Neural cell (in vitro differentiated cells): ENCODE measurements around the gene GPR143. TPM values are rescaled to one million over a fixed set of nuclear protein-coding genes. Genes with fewer than 3 reads are reported as not detected.

Experiments used
- H2AFZ ChIP-seq: fragments of 200-600, 300-800 bp; sonication (generic), shearing (Covaris generic); 2 replicates; pipeline ENCODE4 v1.6.0; 2014; ENCODE audit warnings: low read depth, mild to moderate bottlenecking, antibody characterized with exemption, low read length, moderate library complexity
- H3F3A ChIP-seq: fragments of 200-600 bp; shearing (Covaris generic); 2 replicates; pipeline ENCODE4 v1.6.1; 2016; ENCODE audit warnings: mild to moderate bottlenecking, moderate library complexity, mixed read lengths, antibody characterized with exemption, low read length; ENCODE audit not compliant: insufficient read depth, poor library complexity, severe bottlenecking
- H3K27ac ChIP-seq: fragments of 200-600, 300-800 bp; sonication (generic), shearing (Covaris generic); 2 replicates; pipeline ENCODE4 v1.5.1; 2014; ENCODE audit warnings: mild to moderate bottlenecking, low read length, moderate library complexity
- H3K27me3 ChIP-seq: fragments of 300-800, 200-600 bp; sonication (generic), shearing (Covaris generic); 2 replicates; pipeline ENCODE4 v1.6.0; 2014; ENCODE audit warnings: mild to moderate bottlenecking, low read depth, low read length, moderate library complexity; ENCODE audit not compliant: insufficient read depth
- H3K36me3 ChIP-seq: fragments of 300-800, 200-600 bp; sonication (generic), shearing (Covaris generic); 2 replicates; pipeline ENCODE4 v1.5.1; 2014; ENCODE audit warnings: mild to moderate bottlenecking, antibody characterized with exemption, low read length, moderate library complexity; ENCODE audit not compliant: insufficient read depth
- H3K4me2 ChIP-seq: fragments of 300-800, 200-600 bp; sonication (generic), shearing (Covaris generic); 2 replicates; pipeline ENCODE4 v1.6.0; 2014; ENCODE audit warnings: mild to moderate bottlenecking, low read length
- H3K4me3 ChIP-seq: fragments of 300-800, 200-600 bp; sonication (generic), shearing (Covaris generic); 2 replicates; pipeline ENCODE4 v1.5.1; 2014; ENCODE audit warnings: mild to moderate bottlenecking, low read length, moderate library complexity
- H3K79me2 ChIP-seq: fragments of 200-600 bp; shearing (Covaris generic); replicated peaks from 2 replicates; pipeline ENCODE4 v1.6.0; 2014; ENCODE audit warnings: mild to moderate bottlenecking, low read length, moderate library complexity; ENCODE audit not compliant: insufficient read depth
- H3K9ac ChIP-seq: fragments of 300-800, 200-600 bp; sonication (generic), shearing (Covaris generic); 2 replicates; pipeline ENCODE4 v1.6.1; 2016; ENCODE audit warnings: mild to moderate bottlenecking, low read length, mixed read lengths
- H3K9me2 ChIP-seq: fragments of 200-600 bp; shearing (Covaris generic); 2 replicates; pipeline ENCODE4 v1.6.1; 2016; ENCODE audit warnings: mild to moderate bottlenecking, low read length, mixed read lengths; ENCODE audit not compliant: insufficient read depth
- H3K9me3 ChIP-seq: fragments of 200-600, 300-800 bp; sonication (generic), shearing (Covaris generic); 2 replicates; pipeline ENCODE4 v1.6.1; 2016; ENCODE audit warnings: mild to moderate bottlenecking, mixed run types, low read length, moderate library complexity, mixed read lengths
- H4K20me1 ChIP-seq: fragments of 200-600 bp; shearing (Covaris generic); 2 replicates; pipeline ENCODE4 v1.6.1; 2016; ENCODE audit warnings: mild to moderate bottlenecking, mixed run types; ENCODE audit not compliant: insufficient read depth
- CTCF ChIP-seq: fragments of 450-650 bp; IDR thresholded peaks from 2 replicates; pipeline ENCODE4 v1.5.1; 2014; ENCODE audit warnings: antibody characterized with exemption, mild to moderate bottlenecking, moderate library complexity; ENCODE audit not compliant: poor library complexity, severe bottlenecking
- EP300 ChIP-seq: fragments of 450-650 bp; conservative IDR thresholded peaks from 2 replicates; pipeline ENCODE4 v1.6.1; 2014; ENCODE audit warnings: antibody characterized with exemption, mild to moderate bottlenecking, moderate library complexity; ENCODE audit not compliant: poor library complexity, severe bottlenecking
- EZH2 ChIP-seq: fragments of 200-600, 300-800 bp; shearing (Covaris generic), sonication (generic); IDR thresholded peaks from 2 replicates; pipeline ENCODE4 v1.6.1; 2014; ENCODE audit warnings: antibody characterized with exemption, low read length, borderline replicate concordance, mild to moderate bottlenecking; ENCODE audit not compliant: insufficient read depth, poor library complexity, severe bottlenecking
- MXI1 ChIP-seq: fragments of 450-650 bp; conservative IDR thresholded peaks from 2 replicates; pipeline ENCODE4 v1.6.1; 2014; ENCODE audit warnings: antibody characterized with exemption, mild to moderate bottlenecking; ENCODE audit not compliant: poor library complexity, severe bottlenecking
- POLR2AphosphoS5 ChIP-seq: IDR thresholded peaks from 2 replicates; pipeline ENCODE4 v1.6.1; 2012
- RAD21 ChIP-seq: fragments of 450-650 bp; conservative IDR thresholded peaks from 2 replicates; pipeline ENCODE4 v1.6.1; 2014; ENCODE audit warnings: antibody characterized with exemption, mild to moderate bottlenecking, moderate library complexity
- REST ChIP-seq: IDR thresholded peaks from 2 replicates; pipeline ENCODE4 v1.6.1; 2012; ENCODE audit warnings: borderline replicate concordance
- SMC3 ChIP-seq: fragments of 450-650 bp; conservative IDR thresholded peaks from 2 replicates; pipeline ENCODE4 v1.6.1; 2014; ENCODE audit warnings: antibody characterized with exemption, mild to moderate bottlenecking, moderate library complexity; ENCODE audit not compliant: poor library complexity
- TAF1 ChIP-seq: IDR thresholded peaks from 2 replicates; pipeline ENCODE4 v1.6.1; 2012; ENCODE audit warnings: low read depth
- polyA plus RNA-seq: library from polyadenylated mRNA; depleted of rRNA; stranded (reverse); fragments of >200 nt; gene quantifications from 2 replicates; pipeline ENCODE4 v1.2.3, GENCODE V29; 2014

Gene GPR143
- polyA plus RNA-seq, 1 donor from 2014 or later = 5.5 TPM

- Histone ChIP-seq H3K4me3 (no peak overlapping the region), H2AFZ (no peak overlapping the region), H3K9me2 (no peaks in the 10 kb centered on the region), H3K4me2 (no peak overlapping the region), H3F3A (no peaks in the 10 kb centered on the region), H3K9me3 (no peaks in the 10 kb centered on the region), H3K36me3 (no peaks in the 10 kb centered on the region), H3K27ac (no peak overlapping the region), H3K79me2 (no peaks in the 10 kb centered on the region), H3K9ac (no peak overlapping the region), H3K27me3 (no peaks in the 10 kb centered on the region), H4K20me1 (no peaks in the 10 kb centered on the region)
- no peak for TF ChIP-seq REST
These were observed 10.3 kb upstream of the GPR143 start for GRCh38 chrX:9775930-9776329.

- Histone ChIP-seq H3K9me3 (no peaks in the 10 kb centered on the region), H3K4me2 (no peak overlapping the region), H3K27ac (no peak overlapping the region), H3K4me3 (no peak overlapping the region), H3K79me2 (no peaks in the 10 kb centered on the region), H2AFZ (no peak overlapping the region), H3K27me3 (no peaks in the 10 kb centered on the region), H3K36me3 (no peaks in the 10 kb centered on the region), H3F3A (no peaks in the 10 kb centered on the region), H3K9me2 (no peaks in the 10 kb centered on the region), H3K9ac (no peak overlapping the region), H4K20me1 (no peaks in the 10 kb centered on the region)
- TF ChIP-seq REST (no peak), RAD21 (no peak), POLR2AphosphoS5 (no peak), EZH2 (no peak), MXI1 (no peak), TAF1 (no peak), CTCF (no peak), SMC3 (no peak), EP300 (no peak)
These were observed 7.3 kb upstream of the GPR143 start for GRCh38 chrX:9772943-9773342.
